Measurements from ENCODE around the gene MNAT1.

DNA sequence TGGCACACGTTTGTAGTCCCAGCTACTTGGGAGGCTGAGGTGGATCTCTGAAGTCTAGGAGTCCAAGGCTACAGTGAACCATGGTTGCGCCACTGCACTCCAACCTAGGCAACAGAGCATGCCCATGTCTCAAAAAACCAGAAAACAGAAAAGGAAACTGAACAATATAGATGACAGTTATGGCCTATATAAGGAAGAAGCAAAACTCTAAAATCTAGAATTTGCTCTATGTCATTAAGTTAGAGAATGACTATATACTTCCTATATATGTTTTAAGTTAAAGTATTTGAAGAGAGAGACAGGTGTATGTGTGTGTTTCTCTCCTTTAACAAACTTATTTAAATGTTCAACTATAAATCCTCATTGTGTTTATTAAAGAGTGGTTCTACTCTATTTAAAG lies 65.8 kb downstream of the MNAT1 start:
- TF ChIP-seq, protein P1, sequence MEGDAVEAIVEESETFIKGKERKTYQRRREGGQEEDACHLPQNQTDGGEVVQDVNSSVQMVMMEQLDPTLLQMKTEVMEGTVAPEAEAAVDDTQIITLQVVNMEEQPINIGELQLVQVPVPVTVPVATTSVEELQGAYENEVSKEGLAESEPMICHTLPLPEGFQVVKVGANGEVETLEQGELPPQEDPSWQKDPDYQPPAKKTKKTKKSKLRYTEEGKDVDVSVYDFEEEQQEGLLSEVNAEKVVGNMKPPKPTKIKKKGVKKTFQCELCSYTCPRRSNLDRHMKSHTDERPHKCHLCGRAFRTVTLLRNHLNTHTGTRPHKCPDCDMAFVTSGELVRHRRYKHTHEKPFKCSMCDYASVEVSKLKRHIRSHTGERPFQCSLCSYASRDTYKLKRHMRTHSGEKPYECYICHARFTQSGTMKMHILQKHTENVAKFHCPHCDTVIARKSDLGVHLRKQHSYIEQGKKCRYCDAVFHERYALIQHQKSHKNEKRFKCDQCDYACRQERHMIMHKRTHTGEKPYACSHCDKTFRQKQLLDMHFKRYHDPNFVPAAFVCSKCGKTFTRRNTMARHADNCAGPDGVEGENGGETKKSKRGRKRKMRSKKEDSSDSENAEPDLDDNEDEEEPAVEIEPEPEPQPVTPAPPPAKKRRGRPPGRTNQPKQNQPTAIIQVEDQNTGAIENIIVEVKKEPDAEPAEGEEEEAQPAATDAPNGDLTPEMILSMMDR (conservative IDR thresholded peaks at IDR 0.05; ENCODE audit: low read depth, low read length), result no peak
- TF ChIP-seq EZH2 (IDR thresholded peaks at IDR 0.05; ENCODE audit: low read length, unreplicated experiment) (no peak), EZH2phosphoT487 (IDR thresholded peaks at IDR 0.05; ENCODE audit: borderline replicate concordance, low read length) (no peak)

Measured in PC-3 (cell line).